Stimulated activated CD8-positive, alpha-beta memory T cell treated with anti-CD3 and anti-CD28 coated beads, Interleukin-12 subunit alpha, Interleukin-12 subunit beta, amount 100 ng/mL, for 1 hour (primary cell): ENCODE measurements around the gene WNT6.

Source experiments
- DNase-seq: peaks from one replicate; pipeline ENCODE4 v3.0.0-alpha.2; 2020; ENCODE audit warnings: low read depth

WNT6 gene

DNA sequence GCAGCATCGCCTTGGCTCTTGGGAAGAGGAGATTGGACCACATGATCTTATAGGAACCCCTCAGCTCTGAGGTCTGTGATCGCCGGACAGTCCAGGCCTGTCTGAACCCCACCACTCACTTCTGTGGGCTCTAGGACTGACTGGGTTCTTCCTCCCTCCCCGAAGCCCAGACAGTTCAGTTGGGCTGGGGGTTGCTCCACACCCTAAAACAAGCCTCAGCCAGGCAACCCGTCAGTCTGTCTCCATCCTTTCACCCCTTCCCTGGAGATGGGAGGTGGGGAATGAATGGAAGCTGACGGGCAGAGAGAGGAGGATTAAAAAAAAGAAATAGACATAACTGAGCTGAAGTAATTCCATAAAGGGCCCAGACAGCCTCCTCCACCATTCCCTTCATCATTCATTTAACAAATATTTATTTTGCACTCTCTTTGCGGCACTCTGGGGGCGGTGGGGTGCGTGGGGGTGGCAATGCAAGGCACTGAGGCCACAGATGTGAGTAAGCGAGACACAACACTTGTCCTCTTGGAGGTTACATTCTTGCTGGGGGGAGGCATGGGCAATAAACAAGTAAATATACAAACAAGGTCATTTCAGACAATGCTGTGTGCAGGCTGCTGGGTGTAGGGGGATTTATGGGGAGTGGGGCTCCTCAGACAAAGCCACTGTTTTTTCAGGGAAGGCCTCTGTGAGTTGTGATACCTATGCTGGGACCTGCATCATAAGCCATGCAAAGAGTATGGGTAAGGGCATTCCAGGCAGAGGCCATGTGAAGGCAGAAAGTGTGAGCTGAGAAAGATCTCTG is 33.9 kb downstream of the WNT6 start:
- DNase-seq: no peak

DNA sequence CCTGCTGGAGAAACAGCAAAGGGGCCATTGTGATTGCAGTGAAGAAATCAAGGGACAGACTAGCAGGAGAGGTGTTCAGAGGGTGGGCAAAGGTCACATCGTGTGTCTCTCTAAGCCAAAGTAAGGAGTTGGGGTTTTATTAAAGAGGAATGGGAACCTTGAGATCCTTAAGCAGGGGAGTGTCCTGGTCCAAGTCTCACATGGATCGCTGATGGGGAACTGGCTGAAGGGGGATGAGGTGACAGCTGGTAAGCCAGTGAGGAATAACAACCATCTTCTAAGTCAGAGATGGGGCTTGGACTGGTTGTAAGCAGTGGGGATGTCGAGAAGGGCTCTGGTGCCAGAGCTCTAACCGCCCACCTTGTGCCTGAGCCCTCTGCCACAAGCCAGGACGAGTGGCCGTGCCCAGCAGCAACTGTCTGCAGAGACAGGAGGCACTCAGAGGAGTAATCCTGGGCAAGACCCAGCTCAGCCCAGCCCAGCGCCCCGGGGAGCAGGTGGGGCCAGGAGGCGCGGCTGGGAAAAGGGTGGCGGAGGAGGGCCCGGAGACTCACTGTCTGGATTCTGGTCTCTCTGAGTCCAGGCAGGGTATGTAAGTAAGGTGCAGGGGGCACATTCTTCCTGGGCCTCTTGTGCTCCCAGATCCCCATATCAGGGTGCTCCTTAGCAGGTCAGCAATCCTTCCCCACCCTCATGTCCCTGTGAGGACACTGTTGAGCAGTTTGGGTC is 34.7 kb downstream of the WNT6 start:
- DNase-seq: no peak

DNA sequence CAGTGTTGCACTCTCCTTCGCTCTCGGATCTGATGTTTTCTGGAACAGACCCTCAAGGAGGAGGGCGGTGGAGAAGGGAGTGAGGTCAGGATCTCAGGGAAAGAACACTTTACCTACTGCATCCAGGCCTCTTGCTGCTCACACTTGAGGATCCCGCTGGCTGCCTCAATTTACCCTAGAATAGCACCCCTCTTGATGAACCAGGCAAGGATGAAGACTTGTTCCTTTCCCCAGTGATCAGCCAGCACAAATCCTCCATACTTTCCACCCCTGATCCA is 35.2 kb downstream of the WNT6 start:
- DNase-seq: no peak

DNA sequence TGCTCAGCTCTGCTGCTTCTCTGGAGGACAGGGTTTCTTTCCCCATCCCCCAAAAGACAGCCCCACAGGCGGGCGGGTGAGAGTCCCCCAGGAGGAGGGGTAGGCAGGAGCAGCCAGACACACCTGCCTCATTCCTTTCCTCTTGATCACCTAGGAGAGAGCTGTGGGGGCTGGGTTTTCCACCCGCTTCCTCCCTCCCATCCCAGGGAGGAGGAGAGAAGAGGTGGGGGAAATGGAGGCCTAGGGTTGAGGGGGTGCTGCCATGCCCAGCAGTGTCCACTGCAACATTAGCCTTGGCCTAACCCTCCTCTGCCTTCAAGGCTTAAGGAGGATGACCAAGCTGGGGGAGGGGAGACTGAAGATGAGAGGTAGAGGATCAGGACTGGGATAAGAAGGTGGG is 35.7 kb downstream of the WNT6 start:
- no peak for DNase-seq

DNA sequence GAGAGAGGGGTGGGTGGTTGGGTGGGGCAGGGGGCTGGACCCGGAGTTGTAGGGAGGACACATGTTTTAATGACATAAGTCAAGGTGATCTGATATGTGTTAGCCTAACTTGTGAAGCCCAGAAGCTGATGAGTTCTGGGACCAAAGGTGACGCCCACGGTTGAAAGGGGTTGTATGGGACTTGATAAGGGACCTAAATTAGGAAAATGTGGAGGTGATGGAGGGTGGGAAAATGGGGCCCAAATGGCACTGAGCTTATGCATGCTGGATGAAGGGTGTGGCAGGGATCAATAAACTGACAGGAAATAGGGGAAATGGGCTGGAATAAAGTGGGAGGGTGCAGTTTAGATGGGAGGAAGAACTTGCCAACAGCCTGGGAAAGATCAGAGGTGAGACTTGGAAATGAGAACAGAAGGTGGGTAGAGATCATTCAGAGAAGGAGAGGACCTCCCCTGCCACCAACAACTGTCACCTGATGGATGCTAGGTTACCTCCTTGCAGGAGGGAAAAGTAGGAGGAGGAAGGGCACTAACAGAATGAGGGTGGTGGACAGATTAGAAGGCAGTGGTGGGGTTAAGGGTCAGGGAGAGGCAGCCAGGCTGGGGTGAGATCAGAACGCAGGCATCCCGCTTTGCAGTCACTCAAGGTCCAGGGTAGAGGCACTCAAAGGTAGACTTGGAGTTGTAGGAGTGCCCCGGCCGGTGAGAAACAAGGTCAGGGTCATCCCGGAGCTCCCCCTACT is 36.3 kb downstream of the WNT6 start:
- DNase-seq: no peak

DNA sequence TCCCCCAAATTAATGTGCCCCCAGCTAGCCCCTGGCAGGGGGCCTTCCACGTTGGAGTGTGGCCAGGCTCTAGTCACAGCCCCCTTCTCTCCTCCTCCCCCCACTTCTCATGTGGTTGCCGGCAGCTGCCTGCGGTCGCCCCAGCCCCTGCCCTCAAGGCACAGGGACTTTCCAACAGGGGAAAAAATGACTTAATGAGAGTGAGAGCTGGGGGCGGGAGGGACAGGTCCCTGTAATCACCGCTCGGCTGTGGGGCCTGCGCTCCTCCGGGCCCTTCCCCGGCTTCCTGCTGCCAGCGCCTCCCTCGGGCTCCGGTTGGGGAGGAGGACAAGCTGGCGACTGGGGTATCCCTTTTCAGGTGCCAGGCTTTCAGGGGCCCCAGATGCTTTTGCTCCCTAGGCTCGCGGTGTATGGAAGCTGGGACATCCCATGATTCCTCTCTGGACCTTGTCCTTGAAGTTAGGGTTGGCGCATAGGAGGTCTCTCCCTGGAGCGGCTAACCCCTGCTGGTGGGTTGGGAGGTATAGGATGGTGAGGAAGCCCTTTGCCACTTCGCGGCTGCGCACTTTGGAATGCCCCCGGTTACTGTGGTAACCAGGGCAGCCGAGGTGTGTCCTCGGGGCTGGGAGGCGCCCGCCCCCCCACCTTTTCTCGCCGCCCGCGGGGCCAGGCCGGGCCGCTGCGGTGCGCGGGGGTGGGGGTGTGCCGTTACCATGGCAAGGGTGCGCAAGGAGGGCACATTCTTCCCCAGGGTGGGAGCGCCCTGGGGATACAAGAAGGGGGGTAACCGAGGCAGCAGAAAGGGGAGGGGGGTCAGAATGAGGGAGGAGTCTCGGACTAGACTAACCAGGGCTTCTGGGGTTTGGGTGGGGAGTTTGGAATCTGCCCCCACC is 37.1 kb downstream of the WNT6 start:
- DNase-seq: peak; percentile 74

- DNase-seq: no peak
Observed at GRCh38 chr2:218897394-218898108, 37.9 kb downstream of the WNT6 start.

DNA sequence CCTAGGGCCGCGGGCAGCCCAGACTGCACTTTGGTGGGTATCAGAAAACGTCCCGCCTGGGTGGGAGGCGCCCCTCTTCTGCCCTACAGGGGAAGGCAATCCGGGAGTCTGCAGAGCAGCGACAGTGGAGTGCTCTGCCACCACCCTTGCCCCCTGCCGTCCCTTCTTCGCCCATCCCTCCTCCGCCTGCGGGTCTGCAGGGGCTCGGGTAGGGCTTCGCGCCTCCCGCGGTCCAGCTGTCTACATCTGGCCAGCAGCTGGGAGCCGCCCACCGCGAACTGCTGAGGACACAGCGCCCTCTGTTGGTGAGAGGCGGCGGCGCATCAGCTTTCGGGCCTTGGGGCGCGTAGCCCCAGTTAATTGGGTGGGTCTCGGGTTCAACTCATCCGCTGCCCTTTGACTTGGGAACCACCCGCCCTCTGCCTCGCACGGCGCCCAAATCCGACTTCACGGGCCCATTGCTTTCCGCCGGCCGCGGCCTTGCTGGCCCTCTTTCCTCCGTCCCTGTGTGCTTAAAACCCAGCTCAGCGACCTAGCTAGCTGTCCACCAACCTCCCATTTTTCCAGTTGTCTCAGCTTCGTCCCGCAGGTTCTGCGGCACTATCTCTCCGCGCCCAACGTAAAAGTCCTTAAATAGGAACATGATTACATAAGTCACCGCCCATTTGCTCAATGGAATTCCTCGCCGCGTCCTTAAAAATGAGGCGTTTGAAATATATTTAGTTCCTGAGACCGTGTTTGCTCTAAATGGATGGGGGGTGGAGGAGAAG is 38.7 kb downstream of the WNT6 start:
- peak; percentile 76 for DNase-seq

DNA sequence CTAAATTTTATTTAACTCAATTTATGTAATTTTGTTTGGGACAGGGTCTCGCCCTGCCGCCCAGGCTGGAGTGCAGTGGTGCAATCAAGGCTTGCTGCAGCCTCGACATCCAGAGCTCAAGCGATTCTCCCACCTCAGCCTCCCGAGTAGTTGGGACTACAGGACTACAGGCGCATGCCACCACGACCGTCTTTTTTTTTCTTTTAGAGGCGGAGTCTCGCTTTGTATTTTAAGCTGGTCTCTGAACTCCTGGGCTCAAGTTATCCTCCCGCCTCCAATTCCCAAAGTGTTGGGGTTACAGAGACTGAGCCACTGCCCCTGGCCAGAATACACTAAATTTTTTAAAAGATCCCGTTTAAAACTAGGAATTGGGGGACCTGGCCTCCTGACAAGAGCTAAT is 39.5 kb downstream of the WNT6 start:
- DNase-seq: no peak

- no peak for DNase-seq
Observed at GRCh38 chr2:218902427-218902826, 42.8 kb downstream of the WNT6 start.

- no peak for DNase-seq
Observed at GRCh38 chr2:218904176-218904575, 44.6 kb downstream of the WNT6 start.

DNA sequence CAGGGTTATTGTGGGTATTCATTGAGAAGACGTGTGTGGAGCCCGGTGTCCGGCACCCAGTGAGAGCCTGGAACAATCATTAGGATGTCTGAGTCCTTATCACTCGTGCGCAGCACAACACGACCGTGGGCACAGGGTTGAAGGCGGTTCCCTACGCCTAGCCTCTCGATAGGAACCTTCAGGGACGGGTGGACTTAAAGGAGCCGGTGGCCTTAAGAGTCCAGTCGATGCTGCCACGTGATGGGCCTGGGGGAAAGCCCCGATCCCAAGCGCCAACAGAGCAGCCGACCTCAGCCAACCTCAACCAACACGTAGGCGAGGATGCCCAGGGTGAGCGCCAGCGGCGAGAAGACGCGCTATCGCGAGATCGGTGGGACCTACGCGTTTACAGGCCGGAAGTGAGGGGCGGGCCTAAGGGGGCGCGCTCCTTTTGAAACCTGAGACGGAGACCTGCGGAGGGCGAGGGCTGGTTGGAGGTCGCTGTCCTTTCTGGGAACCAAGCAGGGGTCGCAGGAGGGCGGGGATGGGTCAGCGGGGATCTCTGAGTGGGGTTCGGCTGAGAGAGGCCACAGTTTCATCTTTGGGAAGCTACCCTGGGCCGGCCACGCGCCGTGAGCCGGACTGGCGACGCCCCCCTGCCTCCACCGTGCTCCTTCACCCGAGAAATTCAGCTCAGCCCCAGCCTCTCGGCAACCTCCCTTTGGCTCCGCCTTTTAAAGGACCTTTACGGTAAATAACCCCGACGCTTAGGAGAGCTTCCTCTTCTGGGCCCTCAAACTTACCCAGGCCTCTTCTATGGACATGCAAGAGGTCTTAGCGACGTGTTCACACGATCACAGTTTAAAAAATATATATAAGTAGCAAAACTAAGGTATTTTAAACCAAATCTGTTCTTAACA is 49.4 kb downstream of the WNT6 start:
- peak; percentile 80 for DNase-seq

DNA sequence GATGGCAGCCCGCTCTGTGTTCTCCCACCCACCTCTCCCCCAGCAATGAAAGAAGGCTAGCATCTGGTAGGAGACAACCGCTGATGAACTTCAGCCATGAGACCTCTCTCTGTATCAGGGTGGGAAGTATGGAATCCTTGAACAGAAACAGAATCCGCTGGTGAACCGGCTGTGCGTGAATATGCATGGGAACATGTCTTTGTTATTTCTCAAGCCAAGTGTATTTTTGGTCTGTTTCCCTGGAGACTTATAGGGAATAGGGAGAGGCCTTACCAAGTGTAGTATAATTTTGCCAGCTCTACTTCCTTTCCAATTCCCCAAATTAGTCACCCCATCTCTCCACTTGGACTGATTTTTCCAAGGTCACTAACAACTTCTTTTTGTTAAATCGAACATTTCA is 51.1 kb downstream of the WNT6 start:
- DNase-seq: no peak

DNA sequence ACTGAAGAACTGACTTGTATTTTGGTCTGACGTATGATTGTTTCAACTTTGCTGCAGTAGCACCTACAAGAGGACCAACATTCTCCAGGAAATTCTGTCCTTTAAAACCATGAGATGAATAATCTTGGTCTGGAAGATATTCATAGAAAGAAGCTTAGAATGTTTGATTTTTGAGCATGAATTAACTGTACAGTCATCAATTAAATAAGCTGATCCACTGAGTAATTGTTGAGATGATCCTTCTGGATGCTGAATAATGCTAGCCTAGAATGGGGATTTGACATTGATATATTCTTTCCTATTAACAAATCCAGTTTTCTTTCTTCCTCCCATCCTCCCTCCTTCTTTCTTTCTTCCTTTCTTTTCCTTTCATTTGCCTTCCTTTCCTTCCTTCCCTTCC is 60.9 kb downstream of the WNT6 start:
- DNase-seq: no peak
